GM23338 (cell line): ENCODE data around the gene ZNF488. TPM values are rescaled to one million over a fixed set of nuclear protein-coding genes. Genes with fewer than 3 reads are reported as not detected.

ENCODE experiments used
- ATAC-seq: fragments of 200-7000 bp; cut with Tn5 transposase; 3 replicates; pipeline ENCODE4 v1.9.1; 2020
- DNase-seq: peaks from one replicate; pipeline ENCODE4 v3.0.0-alpha.2; 2015; ENCODE audit warnings: low spot score
- H2AFZ ChIP-seq: fragments of 200-600 bp; sonication (generic); 2 replicates; pipeline ENCODE4 v1.8.0; 2016; ENCODE audit warnings: antibody characterized with exemption, mild to moderate bottlenecking, moderate library complexity
- H3F3A ChIP-seq: fragments of 200-600 bp; sonication (generic); replicated peaks from 2 replicates; pipeline ENCODE4 v1.8.0; 2017; ENCODE audit warnings: antibody characterized with exemption, mixed run types, low read depth
- H3K27ac ChIP-seq: fragments of 200-600 bp; sonication (generic); 2 replicates; pipeline ENCODE4 v1.6.1; 2016; ENCODE audit warnings: low read depth
- H3K27me3 ChIP-seq: fragments of 200-600 bp; sonication (generic); 2 replicates; pipeline ENCODE4 v1.8.0; 2016; ENCODE audit warnings: mild to moderate bottlenecking, mixed run types, moderate library complexity; ENCODE audit not compliant: insufficient read depth
- H3K36me3 ChIP-seq: fragments of 200-600 bp; sonication (generic); 2 replicates; pipeline ENCODE4 v1.8.0; 2016; ENCODE audit warnings: mild to moderate bottlenecking; ENCODE audit not compliant: insufficient read depth
- H3K4me1 ChIP-seq: fragments of 200-600 bp; sonication (generic); 2 replicates; pipeline ENCODE4 v1.8.0; 2016; ENCODE audit warnings: mild to moderate bottlenecking, moderate library complexity; ENCODE audit not compliant: insufficient read depth
- H3K4me2 ChIP-seq: fragments of 200-600 bp; sonication (generic); 2 replicates; pipeline ENCODE4 v1.7.1; 2017; ENCODE audit warnings: mixed run types
- H3K4me3 ChIP-seq: fragments of 200-600 bp; sonication (generic); 2 replicates; pipeline ENCODE4 v1.6.1; 2016; ENCODE audit warnings: mixed run types
- H3K79me2 ChIP-seq: fragments of 200-600 bp; sonication (generic); replicated peaks from 2 replicates; pipeline ENCODE4 v1.8.0; 2017; ENCODE audit warnings: mild to moderate bottlenecking; ENCODE audit not compliant: insufficient read depth
- H3K9me2 ChIP-seq: fragments of 200-600 bp; sonication (generic); 2 replicates; pipeline ENCODE4 v1.8.0; 2017; ENCODE audit not compliant: insufficient read depth
- H4K20me1 ChIP-seq: fragments of 200-600 bp; sonication (generic); replicated peaks from 2 replicates; pipeline ENCODE4 v1.8.0; 2017; ENCODE audit warnings: mild to moderate bottlenecking; ENCODE audit not compliant: insufficient read depth
- H3K27ac Mint-ChIP-seq: 2 replicates; pipeline ENCODE4 v1.8.0; 2020; ENCODE audit warnings: inconsistent platforms, mild to moderate bottlenecking, moderate library complexity, mixed read lengths
- H3K27me3 Mint-ChIP-seq: 3 replicates; pipeline ENCODE4 v1.8.0; 2022; ENCODE audit warnings: low read depth, mild to moderate bottlenecking, moderate library complexity, mixed read lengths, inconsistent platforms; ENCODE audit not compliant: insufficient read depth, poor library complexity
- H3K36me3 Mint-ChIP-seq: 3 replicates; pipeline ENCODE4 v1.8.0; 2021; ENCODE audit warnings: low read depth, mild to moderate bottlenecking, inconsistent platforms, moderate library complexity, mixed read lengths
- H3K4me1 Mint-ChIP-seq: 3 replicates; pipeline ENCODE4 v1.8.0; 2020; ENCODE audit warnings: mild to moderate bottlenecking, inconsistent platforms, mixed read lengths
- H3K4me3 Mint-ChIP-seq: 3 replicates; pipeline ENCODE4 v1.8.0; 2021; ENCODE audit warnings: moderate library complexity, mild to moderate bottlenecking, inconsistent platforms, mixed read lengths
- H3K9me3 Mint-ChIP-seq: 3 replicates; pipeline ENCODE4 v1.8.0; 2020; ENCODE audit warnings: moderate library complexity, mild to moderate bottlenecking, inconsistent platforms, mixed read lengths
- CREB1 ChIP-seq: fragments of 250-450 bp; sonication (Bioruptor Pico); IDR thresholded peaks from 2 replicates; pipeline ENCODE4 v1.5.0; 2020; ENCODE audit warnings: low read depth, mild to moderate bottlenecking, moderate library complexity
- ETS1 ChIP-seq: IDR thresholded peaks from 2 replicates; pipeline ENCODE4 v1.6.1; 2016; ENCODE audit warnings: antibody characterized with exemption
- POLR2AphosphoS5 ChIP-seq: IDR thresholded peaks from 2 replicates; pipeline ENCODE4 v1.6.1; 2016; ENCODE audit warnings: antibody characterized with exemption, low read depth
- REST ChIP-seq: IDR thresholded peaks from one replicate; pipeline ENCODE4 v1.6.1; 2018; ENCODE audit warnings: antibody characterized with exemption; ENCODE audit not compliant: unreplicated experiment
- STAT1 ChIP-seq: IDR thresholded peaks from one replicate; pipeline ENCODE4 v1.6.1; 2016; ENCODE audit warnings: antibody characterized with exemption; ENCODE audit not compliant: unreplicated experiment
- ZNF331 ChIP-seq: fragments of 250-450 bp; sonication (Bioruptor Pico); IDR thresholded peaks from 2 replicates; pipeline ENCODE4 v1.5.0; 2020; ENCODE audit warnings: low read depth, mild to moderate bottlenecking, moderate library complexity
- ZNF462 ChIP-seq: fragments of 250-450 bp; sonication (Bioruptor Pico); IDR thresholded peaks from 2 replicates; pipeline ENCODE4 v1.5.0; 2020; ENCODE audit warnings: mild to moderate bottlenecking, moderate library complexity
- polyA plus RNA-seq: library from polyadenylated mRNA; unstranded; fragments of >200 nt; fragmentation: Nextera tagmentation; extraction: Ambion mirVana; gene quantifications from 2 replicates; pipeline ENCODE4 v1.2.1, GENCODE V29; 2016
- total RNA-seq: library from RNA; depleted of rRNA; stranded (reverse); fragments of >200 nt; shearing (Covaris generic); gene quantifications from 2 replicates; pipeline ENCODE4 v1.2.3, GENCODE V29; 2014

The ZNF488 gene
- total and polyA plus RNA-seq, 2 experiments from 2014 or later, result 2.5 to 5.2 TPM

- H3K4me1 ChIP-seq, result no peaks in the 10 kb centered on the region
- Mint-ChIP-seq H3K36me3 (no peaks in the 10 kb centered on the region), H3K27ac (no peak overlapping the region), H3K4me3 (no peak overlapping the region), H3K9me3 (no peaks in the 10 kb centered on the region), H3K27me3 (peaks cover 6% of the 10 kb centered on the region), H3K4me1 (no peaks in the 10 kb centered on the region)
- no peak overlapping the region for H3K4me3 ChIP-seq
- TF ChIP-seq ZNF331 (CRISPR knock-in tag) (no peak), POLR2AphosphoS5 (no peak), CREB1 (CRISPR knock-in tag) (no peak), ETS1 (no peak), ZNF462 (CRISPR knock-in tag) (no peak), STAT1 (no peak), REST (no peak)
- no peaks in the 10 kb centered on the region for H3K27me3 ChIP-seq
- H3K79me2 ChIP-seq, result no peaks in the 10 kb centered on the region
- no peaks in the 10 kb centered on the region for H3F3A ChIP-seq
- H3K4me2 ChIP-seq, result no peak overlapping the region
- H2AFZ ChIP-seq, result no peak overlapping the region
- DNase-seq (no peak), ATAC-seq (no peak)
- H4K20me1 ChIP-seq, result no peaks in the 10 kb centered on the region
- H3K9me2 ChIP-seq, result no peaks in the 10 kb centered on the region; the same call in 1 of the 2 replicates
- H3K27ac ChIP-seq, result no peak overlapping the region
- H3K36me3 ChIP-seq, result no peaks in the 10 kb centered on the region
Measured at GRCh38 chr10:47353351-47353750, 30.7 kb downstream of the ZNF488 start.
